Inferior parietal cortex (tissue), 1 donor: Measurements from ENCODE around the gene OSBPL3.
"Not testable (repeated sequence)": the region's sequence is repeated elsewhere in the genome, so short reads cannot be mapped to it uniquely, and the experiment has no call there.

ENCODE experiments used
- DNase-seq: peaks from one replicate; pipeline ENCODE4 v3.0.0-alpha.2; 2016; ENCODE audit errors: extremely low spot score

Gene OSBPL3

DNA sequence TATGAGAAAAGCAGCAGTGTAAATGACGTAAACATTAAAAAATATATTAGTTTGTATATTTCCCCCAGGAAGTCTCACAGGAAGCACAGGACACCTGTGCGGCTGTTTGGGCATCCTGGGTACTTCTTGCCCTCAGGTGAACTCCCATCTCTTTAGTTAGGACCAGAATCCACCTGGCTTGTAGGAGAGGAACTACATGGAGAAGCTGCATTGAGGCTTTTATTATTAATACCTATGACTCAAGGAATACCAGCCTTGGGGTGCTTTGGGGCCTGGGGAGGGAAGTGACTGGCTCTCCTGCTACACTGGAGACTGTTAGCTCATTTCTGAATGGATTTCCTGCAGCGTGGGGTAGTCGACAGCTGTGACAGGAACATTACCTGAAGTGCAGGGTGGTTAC, 182.7 kb downstream of the OSBPL3 start:
- no peak for DNase-seq

DNA sequence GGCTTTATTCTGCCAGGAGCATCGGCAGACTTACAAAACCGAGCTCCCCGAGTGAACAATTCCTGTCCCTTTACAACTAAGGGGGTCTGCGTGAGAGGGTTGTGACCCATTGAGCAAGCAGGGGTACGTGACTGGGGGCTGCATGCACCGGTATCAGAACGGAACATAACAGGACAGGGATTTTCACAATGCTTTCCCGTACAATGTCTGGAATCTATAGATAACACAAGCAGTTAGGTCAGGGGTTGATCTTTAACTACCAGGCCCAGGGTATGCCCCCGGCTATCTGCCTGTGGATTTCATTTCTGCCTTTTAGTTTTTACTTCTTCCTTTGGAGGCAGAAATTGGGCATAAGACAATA, 184.6 kb downstream of the OSBPL3 start:
- no peak for DNase-seq

DNA sequence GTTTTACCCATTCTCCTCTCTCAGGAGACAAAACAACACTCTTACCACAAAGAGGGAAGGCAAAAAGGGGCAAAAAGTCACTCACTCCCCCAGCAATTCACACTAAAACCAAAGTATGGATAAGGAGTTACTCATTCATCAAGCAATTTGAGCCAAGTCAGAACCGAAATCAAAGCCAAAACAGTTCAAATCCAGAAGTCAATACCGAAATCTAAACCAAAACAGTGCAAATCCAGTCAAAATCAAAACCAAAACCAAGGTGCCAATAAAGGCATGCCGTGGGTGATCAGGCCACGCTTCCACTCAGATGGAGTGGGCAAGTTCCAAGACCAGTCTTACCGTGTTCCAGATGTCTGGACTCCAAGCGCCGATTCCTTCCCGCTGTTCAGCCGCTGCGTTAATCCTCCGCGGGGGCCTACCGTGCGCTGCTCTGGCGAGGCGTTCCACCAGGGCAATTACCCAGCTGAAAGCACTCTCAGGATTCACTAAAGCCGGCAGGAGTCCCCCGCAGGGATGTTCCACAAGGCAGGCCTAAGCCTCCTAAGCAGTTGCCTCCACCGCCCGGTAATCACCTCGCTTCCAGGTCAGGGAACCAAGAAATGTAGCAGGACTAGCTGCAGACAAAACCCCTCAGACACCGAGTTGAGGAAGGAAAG, 185.1 kb downstream of the OSBPL3 start:
- DNase-seq, result not testable (repeated sequence)

DNA sequence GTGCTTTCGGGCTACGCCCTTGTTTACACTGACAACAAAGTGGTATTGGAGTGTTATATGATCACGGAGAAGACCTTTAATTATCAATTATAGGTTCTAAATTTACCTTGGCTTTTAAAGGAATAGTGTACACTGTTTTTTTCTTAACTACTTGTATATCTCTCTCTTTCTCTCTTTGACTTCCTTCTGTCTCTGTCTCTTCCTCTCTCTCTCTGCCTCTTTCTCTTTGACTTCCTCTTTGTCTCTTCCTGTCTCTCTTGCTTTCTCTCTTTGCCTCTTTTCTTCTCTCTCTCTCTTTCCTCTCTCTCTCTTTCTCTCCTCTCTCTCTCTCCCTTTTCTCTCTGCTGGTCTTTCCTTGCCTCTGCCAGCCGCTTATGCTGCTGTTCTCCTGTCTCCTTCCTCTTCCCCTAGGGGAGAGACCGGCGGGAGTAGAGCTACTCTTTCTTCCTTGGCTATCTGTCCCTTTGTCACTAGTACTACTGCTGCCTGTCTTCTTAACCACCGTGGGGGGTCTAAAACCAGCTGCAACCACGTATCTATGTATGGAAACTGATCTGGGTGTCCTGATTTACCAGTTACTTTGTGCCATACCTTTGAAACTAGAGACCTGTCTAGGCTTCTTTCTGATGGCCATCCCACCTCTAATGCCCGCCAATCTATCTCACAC, 185.9 kb downstream of the OSBPL3 start:
- no peak for DNase-seq

DNA sequence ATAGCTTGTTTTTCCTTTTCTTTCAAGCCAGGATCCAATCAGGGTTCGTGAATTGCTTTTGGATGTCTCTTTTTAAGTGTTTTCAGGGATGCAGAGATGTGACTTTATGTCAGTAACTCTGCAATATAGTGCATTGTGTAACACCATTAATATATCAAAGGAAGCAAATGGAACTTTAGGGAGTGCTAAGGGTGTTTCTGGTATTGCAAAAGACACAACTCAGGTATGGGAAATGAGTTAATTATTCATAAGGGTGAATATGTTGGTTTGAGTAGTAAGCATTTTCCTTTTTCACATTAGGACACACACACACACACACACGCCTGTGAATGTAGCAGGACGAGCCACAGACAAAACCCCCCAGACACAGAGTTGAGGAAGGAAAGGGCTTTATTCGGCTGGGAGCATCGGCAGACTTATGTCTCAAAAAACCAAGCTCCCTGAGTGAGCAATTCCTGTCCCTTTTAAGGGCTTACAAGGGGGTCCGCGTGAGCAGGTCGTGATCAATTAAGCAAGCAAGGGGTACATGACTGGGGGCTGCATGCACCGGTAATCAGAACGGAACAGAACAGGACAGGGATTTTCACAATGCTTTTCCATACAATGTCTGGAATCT, 190.9 kb downstream of the OSBPL3 start:
- DNase-seq, result no peak

DNA sequence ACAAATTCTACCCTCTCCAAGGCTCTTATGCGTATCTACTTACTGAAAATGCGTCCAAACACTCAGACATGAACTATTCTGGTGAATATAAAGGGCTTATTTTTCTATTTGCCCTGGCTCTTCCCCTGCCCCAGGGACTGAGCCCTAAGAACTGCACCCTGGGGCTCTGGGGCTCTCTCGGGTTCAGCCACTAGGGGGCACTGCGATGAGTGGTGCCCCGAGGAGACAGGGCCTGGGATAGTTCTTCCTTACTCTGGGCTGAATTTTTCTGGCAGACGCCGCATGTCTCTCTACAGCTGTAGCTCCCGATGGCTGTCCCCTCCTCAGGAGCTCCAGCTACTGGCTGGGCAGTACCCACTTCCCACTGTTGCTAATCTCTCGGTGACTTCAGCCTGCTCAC, 191.9 kb downstream of the OSBPL3 start:
- DNase-seq, result no peak

DNA sequence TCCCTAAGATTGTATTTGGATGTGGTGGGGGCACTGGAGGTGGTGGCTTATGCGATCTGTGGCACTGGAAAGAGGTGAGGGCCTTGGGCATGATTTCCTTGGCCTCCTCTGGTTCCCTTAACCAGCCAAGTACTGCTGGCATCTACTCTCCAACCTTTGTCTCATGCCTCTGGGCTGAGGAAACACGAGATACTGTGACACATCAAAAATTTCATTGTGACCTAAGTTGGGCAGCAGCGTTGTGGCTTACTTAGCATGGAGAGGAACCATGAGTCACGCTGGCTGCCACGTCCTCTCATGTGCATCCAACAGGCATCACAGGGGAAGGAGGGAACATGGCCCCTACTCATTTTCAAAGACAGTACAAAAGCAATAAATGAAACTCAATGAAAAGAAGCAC, 193.0 kb downstream of the OSBPL3 start:
- no peak for DNase-seq

DNA sequence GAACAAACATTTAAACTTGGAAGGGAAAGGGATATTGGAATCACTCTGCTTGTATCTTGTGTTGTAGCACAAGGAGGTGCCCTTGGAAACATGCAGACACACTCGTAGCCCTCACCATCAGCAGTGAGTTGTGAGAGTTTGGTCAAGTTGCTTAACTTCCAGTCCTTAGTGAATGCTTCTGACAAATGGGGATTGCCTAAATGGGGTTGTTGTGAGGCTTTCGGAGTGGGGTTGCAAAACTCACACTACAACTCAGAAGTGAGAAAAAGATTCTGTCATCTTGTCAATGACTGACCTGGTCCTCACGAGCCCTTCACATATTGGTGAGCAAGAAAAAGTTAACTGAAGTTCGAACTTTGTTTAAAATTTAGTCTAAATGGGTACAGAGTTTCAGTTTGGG, 193.7 kb downstream of the OSBPL3 start:
- no peak for DNase-seq

DNA sequence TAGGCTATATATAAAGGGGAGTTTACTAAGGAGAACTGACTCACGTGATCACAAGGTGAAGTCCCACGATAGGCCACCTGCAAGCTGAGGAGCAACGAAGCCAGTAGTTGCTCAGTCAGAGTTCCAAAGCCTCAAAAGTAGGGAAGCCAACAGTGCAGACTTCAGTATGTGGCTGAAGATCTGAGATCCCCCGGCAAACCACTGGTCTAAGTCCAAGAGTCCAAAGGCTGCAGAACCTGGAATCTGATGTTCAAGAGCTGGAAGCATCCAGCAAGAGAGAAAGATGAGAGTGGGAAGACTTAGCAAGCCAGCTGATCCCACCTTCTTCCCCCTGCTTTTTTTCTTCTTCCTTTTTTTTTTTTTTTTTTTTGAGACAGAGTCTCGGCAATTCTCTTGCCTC, 195.7 kb downstream of the OSBPL3 start:
- no peak for DNase-seq

DNA sequence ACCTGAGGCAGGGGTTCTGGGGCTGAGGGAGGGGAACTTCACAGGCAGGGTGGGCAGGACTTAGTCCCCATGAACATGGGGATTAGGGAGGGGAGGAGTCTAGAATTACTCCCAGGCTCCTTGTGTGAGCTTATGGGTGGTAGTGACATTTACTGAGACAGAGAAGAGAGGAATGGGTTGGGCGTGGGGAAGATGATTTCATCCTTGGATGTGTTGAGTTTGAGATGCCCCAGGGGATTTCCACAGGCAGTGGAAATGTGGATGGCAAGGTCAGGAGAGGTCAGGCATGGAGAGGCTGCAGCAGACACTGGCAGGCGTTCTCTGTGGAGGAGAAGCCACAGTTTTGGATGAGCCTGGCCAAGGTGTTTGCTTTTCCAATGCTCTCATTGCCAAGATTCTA, 196.3 kb downstream of the OSBPL3 start:
- DNase-seq, result no peak

DNA sequence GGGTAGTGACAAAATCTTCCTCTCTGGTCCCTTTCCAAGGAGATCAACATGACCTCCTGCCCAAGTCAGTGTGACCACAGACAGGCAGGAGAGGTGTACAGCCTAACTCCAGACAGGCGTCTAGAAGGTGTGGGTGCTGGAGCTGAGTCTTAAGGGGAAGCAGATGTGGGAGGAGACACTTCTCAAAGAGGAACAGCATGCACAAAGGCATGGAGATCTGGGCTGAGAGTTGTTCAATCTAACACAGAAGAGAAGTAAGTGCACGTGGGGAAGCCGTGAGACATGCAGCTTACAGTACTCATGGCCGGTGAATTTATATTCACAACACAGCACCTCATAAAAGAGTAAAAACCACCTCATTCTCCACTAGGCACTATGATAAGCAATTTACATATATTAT, 198.9 kb downstream of the OSBPL3 start:
- no peak for DNase-seq

DNA sequence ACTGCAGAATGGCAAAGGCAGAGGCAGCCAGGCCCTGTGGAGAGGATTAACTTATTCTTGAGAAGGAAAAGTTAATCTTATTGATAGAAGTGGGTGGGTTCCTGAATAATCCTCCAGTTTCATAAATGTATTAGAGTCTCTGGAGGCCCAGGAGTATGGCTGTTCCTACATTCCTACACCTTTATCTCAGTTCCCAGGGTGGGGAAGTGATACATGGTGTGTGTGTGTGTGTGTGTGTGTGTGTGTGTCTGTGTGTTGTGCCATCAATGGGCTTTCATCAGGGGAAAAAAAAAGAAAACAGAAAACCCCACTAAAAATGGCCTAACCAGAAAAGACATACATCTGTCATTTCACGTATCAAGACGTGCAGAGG, 200.7 kb downstream of the OSBPL3 start:
- DNase-seq, result no peak

DNA sequence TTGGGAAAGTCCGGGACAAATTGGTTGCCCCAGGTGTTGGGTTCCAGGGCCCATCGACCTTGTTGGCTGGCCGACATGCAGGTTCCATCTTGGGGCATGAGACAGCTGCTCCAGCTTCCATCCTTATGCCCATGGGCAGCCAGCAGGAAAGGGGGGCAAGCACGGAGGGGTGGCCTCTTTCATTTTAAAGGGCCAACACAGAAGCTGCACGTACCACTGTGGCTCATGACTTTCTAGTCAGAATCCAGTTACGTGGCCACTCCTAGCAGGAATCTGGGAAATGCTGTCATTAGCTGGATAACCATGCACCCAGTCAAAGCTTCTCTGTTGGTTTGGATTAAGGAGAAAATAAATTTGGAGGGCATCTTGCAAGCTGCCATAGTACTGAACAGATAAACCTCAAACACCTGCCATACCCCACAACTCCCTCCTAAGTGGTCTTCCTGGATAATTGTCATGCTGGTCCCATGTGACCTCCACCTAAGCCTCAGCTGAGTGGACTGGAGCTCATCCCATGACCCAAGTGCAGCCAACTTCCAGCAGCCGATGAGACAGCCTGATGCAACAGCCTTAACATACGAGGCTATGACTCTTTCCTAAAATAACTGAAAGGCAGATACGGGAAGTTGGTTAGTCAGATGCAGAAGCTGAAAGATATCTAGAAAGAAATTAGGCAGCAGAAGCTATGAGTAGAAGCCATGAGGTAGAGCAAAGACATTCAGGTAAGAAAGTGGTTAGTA, 201.3 kb downstream of the OSBPL3 start:
- DNase-seq, result peak; percentile 17

DNA sequence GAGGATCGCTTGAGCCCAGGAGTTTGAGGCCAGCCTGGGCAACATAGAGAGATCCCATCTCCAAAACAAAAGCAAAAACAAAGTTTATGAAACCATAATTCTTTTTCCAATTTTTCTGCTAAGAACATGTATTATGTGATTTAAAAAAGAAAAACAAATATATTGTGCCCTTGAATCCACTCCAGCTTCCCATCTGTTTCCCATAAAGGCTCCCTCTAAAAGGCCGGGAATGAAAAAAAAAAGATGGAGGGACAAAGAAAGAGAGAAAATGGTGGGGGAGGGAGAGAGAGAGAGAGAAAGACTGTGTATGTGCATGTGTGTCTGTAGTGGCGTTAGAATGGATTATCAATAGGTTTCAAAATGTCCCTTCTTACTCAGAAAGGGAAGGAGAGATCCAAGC, 202.2 kb downstream of the OSBPL3 start:
- DNase-seq, result no peak

DNA sequence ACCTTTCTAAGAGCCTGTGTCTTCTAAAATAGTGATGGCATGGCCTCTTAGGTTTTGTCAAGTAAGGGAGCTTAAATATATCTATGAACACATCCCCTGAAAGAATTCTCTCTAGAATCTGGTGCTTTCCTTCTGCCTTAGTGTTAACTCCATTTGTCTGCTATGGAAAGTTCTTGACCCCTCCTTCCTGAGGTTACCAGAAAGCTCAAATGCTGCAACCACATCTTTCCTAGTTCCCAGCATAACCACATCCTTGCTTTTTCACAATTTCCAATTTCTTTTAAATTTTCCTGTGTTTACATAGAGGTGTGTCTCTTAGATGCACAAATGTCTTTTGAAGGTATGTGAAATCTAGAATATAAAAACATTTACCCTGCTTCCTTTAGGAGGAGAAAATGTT, 206.3 kb downstream of the OSBPL3 start:
- DNase-seq, result no peak

DNA sequence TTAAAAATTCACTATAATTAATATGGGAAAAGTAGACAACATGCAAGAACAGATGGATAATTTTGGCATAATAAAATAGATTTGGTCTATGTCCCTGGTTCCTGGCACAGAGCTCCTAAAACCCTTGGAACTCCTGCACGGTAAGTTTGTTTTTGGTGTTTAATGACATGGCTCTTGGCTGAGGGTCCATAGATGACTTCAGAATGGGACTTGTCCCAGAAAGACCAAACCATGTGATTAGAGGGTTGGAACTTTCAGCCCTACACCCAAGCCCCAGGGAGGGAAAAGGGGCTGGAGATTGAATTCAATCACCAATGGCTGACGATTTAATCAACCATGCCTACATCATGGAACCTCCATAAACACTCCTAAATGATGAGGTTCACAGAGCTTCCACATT, 210.1 kb downstream of the OSBPL3 start:
- DNase-seq, result no peak

DNA sequence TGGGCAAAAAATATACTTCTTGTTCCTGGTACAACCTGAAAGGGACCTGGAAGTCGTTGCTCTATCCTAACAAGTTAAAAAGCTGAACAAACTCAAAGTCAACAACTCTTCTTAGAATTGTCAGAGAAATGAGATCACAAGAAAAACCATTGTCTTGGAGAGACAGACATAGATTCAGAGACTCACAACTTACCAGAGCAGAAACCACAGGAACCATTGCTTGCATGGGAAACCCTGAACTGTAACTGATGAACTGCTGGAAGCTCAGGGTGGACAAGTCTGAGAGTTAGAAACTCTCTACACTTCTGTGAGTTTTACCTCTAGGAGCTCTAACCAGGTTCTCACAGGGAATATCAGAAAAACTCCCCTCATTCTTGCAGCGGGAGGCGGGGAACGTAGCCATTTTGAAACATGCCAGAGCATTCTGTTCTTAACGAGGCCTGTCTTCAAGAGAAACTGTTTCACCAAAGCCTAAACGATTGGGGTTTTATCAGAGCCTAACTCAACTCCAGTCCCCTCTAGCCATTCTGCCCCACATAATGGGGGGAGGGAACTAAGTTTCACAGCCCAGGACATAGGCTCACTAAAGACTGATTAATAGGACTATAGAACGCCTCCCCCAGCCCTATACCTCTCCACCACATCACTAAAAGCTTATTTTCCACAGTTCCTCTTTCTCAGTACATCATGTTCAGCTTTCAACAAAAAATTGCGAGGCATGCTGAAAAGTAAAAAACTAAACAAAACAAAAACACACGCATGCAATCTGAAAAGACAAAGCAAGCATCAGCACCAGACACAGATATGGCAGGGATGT, 210.8 kb downstream of the OSBPL3 start:
- DNase-seq, result no peak

DNA sequence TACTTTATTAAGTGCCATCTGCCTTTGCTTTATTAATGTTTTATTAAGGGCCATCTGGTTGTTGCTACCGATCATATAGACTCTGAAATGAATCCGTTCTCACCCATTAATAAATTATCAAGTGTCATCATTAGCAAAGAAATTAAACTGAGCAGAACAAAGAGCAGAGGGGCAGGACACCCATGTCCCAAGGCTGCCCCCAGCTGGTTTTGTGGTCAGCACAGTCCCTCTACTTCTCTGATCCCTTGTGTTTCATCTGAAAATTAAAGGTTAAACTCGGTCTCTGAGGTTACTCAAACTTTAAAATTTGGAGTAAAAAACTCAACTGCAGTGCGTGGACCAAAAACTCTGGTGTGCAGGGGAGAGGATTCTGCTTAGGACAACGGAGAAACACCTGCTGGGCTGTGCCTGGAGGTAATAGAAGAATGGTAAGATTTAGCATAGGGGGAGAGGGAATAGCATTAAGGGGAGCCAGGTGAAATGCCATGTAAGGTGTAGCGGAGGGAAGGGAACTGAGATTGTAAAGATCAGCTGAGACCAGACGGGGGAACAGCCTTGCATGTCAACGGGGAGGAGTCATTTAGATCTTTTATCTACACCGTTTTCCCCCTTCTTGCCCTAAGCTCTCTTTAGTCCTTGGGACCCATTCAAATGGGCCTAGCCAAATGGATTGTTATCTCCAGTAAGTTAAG, 212.0 kb downstream of the OSBPL3 start:
- DNase-seq, result no peak

DNA sequence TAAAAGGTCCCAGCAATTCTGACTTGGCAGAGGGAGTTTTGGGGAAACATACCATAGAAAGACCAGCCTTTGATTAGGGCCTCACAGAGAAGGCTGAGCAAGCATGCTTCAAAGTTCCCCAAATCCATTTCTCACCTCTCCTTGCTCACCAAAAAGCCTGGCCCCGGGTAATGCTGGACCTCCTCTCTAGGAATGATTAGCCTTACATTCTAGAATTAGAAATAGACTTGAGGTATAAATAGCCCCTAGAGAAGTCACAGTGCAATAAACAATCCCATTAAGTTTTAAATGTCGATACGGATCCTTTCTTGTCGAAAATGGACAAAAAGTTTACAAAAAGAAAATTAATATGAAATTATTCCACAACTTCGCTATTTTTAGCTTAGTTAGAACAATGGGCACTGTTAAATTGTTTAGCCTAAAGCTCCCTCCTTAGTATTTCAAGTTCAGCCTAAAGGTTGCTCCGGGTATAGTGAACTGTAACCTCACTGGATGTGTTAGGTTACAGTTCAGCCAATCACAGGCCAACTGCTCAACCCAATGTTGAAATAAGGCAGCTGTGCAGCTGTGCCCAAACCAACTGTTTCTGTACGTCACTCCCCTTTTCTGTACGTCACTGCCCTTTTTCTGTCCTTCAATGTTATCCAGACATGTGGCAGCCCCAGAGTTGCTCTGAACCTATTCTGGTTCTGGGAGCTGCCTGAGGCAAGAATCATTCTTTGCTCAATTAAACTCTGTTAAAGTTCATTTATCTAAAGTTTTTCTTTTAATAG, 214.8 kb downstream of the OSBPL3 start:
- no peak for DNase-seq

DNA sequence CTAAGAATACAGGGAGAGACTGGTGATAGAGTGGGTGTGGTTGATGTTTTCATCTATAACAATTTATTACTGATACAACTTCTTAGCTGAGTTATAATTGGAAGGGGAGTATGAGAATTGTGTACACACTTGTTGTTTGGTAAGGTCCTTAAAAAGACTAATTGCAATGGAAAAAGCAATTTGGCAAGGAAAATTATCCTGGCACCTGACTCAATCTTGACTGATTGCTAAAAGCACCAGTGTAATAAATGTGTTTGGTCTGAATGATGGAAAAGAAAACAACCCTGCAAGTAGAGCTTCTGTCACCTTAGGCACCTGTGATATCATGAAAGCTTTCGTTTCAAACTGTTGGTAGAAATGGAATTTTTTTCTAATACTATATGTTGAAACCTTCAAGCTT, 216.0 kb downstream of the OSBPL3 start:
- no peak for DNase-seq
